Muscle of arm (tissue), 12 donors: ENCODE data around the gene POC1B. TPM values are rescaled to one million over a fixed set of nuclear protein-coding genes. Genes with fewer than 3 reads are reported as not detected.
"Not testable (repeated sequence)": the region's sequence is repeated elsewhere in the genome, so short reads cannot be mapped to it uniquely, and the experiment has no call there.

Experiments used
- DNase-seq: peaks from one replicate; pipeline ENCODE4 v3.0.0-alpha.2; 2013
- polyA plus RNA-seq, 12 donors: library from polyadenylated mRNA; unstranded; fragments of 120-200 nt; gene quantifications; one replicate each; pipeline ENCODE4 v1.2.1, GENCODE V29; 2013; ENCODE audit not compliant: insufficient read length in 12 of 12

Gene POC1B
- polyA plus RNA-seq, 12 donors: 7.8 to 17.2 (median 11.6) TPM; not detected in 1

DNA sequence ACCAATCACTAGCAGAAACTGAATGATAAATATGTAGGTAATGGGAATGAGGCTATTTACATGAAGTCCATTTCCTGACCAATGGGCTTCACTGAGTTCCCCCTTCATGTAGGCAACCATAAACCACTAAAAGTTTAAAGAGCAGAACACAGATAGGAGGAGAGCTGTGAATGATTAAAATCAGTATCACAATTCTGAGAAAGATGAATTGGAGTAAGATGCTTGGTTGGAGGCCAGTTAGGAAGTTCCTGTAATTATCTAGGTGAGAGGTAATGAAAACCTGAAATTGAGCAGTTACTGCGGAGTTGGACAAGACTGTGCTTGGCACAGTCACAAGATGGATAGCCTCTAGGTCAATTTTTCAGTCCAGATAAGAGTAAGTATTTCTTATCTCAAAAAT is 57.8 kb downstream of the POC1B start:
- DNase-seq: no peak

DNA sequence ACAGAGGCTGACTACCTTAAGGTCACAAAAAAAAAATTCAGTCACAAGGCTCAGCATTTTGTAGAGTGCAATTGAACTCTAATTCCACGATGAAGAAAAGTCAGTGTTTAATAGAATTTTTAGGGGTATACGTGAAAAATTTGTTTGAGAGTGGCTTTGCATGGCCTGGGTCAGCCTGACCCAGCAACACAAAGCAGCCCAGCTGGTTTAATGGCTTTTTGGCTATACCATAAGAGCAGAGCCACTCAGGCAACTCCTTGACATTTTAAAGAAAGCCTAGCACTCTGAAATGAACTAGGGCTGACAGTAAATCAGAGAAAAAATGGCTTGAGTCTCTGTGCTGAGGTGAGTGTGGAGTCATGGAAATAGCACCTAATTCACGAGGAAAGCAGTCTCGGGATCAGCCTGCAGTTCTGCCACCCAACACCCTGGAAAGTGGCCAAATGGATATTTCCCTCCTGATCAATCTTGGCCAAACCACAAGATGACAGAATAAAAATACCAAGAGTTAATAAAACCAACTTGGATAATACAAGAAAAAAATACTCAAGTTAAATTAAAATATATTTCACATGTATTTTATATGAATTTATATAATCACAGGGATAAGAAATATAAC is 60.8 kb downstream of the POC1B start:
- no peak for DNase-seq

DNA sequence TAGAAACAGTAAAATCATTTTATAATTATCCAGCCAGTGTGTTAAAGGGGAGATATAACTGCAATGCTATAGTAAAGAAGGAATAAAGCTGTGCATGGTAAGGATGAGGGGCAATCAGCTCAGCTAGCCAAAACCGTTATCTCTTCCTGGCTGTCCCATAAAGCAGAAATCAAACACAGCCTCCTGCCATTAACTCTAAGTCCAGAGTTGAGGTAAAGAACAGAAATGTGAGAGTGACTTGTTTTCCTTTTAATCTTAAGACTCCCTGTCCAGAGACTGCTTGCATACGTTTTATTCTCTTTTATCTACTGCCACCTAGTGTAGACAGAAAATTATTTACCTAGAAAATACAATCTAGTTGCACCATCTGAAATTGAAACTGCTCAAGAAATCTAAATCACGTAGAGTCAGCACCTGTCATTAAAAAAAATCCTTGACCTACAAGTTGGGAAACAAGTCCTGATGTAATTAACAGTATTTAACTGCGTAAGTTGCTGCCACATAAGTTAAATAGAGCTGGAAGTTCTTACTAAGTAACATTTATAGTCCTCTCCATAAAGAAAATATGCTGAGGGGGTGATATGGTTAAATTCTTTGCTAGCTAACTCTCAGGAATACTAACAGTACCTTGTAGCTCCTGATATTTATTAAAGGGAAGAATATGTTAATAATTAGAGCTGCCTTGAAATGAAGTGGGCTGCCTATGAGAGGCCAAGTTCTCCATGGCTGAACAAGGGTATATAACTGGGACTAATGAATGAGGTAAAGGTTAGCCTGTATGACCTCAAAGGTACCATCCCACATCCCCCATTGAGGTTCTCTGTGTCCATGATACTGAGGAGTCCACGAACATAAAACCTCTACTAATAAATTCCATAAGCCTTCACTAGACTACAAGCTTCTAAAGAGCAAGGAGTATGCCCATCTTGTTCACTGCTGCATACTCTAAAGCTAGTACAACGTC is 63.9 kb downstream of the POC1B start:
- peak; percentile 51 for DNase-seq

DNA sequence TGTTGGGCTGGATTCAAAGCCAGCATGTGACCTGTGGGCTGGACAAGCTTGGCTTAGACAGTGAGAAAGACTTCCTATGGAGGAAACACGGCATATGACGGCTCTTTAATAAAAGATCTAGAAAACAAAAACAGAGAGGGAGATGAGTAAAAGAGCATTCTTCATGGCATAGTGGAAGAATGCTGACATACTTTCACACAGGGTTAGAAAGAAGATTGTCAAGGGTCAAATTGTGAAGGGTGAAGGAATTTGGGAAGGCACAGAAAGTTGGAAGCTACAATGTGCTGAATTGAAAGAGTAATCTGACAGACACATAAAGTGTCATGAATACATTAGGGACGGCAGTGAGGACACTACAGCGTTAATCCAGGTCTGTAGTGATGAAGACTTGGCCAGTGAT is 64.7 kb downstream of the POC1B start:
- no peak for DNase-seq

DNA sequence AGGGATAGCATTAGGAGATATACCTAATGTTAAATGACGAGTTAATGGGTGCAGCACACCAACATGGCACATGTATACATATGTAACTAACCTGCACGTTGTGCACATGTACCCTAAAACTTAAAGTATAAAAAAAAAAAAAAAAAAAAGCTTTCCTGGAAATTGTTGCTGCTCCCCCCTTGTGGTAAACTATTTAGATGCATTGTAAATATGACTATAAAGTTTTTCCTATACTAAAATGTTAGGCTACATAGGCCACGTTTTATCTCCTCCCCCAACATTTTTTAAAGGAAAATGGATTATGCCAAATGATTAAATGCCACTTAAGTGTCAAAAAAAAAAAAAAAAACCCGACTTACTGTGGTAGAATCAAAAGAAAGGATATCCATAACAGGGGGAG is 66.6 kb downstream of the POC1B start:
- DNase-seq: not testable (repeated sequence)

DNA sequence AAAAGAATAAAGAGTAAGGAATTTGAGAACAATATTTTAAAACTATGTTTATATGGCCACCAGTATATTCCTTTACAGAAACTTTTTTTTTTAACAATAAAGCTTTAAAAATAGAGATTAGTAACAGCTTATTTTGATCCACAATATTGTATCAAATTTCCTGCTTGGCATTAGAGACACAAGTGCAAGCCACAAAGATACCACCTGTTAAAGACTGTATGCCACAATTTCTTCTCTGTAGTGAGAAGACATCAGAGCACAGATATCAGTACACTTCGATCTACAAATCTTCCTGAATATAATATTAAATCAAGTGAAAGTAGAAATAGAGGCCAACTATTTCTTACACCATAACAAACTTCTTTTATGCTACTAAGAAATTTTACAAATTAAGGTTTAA is 69.3 kb downstream of the POC1B start:
- no peak for DNase-seq

DNA sequence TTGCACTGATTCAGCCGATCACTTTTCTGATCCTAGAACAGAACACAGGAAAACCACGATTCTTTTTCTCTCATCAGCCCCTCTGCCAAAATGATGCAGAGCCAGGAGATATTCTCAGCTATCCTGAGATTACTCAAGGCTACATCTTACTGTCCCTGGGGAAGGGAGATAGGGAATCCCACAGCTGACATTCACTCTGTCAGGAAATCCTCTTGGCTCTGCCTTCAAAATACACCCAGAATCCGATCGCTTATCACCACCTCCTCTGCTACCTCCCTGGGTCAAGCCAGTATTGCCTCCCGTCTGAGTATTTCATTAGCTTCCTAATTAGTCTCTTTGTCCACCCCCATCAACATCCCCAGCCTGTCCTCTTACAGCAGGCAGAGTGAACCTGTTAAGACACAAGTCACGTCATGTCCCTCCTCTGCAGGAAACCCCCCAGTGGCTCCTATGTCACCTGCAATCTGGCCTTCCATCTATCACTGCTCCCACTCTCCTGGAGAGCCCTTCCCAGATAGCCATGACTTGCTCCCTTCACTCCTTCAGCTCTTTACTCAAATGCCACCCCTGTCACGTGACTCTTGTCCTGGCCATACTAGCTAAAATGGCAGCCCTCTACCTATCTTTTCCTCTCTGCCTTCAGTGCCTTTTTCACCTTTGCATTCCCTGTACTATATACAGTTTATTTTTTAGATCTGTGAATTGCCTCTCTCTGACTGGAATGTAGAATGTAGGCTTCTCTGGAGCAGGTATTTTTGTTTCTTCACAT is 71.6 kb downstream of the POC1B start:
- no peak for DNase-seq

DNA sequence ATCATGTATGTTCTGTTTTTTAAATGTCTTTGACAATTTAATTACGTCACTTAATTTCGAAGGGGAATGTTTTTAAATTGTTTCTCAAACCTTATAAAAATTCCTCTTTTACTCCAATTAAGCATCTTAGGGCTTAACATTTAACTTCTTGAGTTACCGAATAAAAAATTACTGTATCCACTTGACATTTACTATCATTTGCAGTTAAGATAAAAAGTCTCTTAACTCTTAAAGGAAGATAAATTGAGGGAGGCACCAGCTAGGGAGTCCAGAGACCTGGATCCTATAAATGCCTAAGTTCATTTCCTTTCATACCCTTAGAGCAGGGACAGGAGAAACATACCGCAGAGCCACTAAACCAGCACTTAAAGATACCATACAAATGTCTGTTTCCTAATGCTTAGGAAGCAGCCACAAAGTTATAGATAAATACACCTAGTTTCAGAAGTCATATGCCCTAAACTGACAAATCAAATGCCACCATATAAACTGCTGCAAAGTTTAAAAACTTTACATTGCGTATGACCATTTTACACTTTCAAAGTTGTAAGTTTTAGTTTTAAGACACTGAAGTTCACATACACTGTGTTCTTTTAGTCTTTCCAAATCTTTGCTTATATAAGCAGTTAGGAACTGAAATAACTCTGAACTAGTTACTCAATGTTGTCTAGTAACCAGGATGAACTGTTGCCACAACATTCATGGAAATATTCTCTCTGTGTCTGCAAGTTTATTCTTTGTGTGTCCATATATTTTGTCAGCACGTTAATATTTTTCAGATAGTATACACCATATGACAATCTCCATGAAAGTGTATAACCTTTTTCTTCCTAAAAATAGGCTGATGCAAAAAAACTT is 72.5 kb downstream of the POC1B start:
- peak; percentile 57 for DNase-seq

DNA sequence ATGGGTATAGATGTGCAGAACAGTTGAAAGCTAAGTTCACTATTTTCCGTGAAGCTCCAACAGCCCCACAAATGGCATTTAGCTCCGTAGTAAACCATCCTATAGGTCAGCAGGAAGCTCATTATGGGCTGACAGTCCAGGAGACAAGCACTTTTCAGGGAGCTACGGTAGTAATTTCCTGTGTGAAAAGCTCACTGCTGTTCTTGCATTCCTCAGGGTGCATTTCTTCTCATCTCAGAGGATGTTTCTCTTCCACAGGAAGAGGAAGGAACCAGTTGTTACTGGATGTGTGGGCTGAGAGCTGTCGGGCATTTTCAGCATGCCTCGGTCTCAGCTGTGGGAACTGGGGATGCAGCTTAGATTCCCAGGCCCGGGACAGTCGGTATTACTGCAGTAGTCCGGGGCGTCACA is 74.0 kb downstream of the POC1B start:
- DNase-seq: peak; percentile 46

DNA sequence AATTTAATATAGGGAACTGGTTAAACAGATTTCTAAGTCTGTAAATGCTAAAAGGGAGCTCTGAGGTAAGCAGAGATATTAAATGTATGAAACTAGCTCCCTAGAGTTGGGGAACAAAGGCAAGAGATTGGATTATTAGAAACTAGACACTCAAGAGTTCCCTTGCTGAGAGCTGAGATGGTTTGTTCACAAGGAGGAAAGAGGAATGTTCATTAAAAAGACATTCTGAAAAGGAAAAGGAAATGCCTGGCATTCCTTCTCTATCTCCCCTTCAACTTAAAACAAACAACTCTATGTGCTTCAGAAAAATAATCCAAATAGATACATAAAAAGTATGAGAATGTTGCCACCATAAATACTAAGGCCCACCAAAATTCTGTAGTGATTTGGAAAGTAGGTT is 74.9 kb downstream of the POC1B start:
- DNase-seq: no peak

DNA sequence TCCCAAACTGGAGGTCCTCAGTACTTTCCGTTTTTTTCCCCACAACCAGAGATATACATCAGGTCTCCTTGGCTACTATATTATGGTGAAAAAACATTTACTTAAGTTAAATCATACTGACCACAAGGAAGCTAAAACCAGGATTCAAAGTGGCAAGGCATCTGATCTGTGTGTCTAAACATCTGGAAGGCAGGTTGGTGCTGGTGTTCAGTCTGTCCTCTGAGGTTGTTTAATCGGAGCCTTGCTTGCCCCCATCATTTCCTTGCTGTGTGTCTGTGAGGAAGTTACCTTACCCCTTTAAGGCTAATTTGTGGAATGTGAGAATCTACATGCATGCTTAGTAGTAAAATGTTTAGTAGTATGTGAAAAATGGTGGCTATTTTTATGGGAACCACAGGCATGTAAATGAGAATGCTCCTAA is 76.9 kb downstream of the POC1B start:
- DNase-seq: no peak

DNA sequence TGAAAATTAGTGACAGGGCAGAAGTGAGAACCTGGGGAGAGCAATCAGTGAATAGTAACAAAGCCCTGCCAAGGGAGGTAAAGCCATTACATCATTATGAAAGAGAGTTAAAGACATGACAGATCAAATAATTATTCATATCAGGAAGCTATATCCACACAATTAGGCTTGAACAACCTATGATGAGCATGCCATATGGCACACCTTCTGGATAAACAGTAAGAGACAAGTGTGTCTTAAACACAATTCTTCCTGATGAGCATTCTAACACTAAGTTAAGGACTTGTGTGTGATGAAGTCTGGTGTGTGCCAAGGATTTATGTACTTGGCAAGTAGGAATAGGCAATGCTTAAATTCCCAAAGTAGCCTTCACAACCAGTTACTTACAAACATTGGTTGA is 77.3 kb downstream of the POC1B start:
- DNase-seq: no peak

DNA sequence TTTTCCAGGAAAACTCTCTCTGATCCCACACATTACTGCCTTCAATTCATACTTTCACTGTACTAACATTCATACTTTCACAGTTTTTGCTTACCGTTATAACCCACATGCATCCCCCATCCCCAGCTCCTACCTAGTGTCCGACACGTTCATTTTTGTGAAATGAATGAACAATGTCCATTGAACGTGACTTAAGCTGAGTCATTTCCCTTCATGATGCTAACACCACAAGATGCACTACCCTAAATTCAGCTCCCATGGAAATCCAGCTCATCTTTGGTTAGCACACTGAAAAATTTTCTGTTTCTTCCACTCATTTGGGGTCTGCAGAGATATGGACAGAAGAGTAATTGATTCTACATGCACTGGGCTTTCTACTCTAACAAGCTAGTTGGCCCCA is 85.9 kb downstream of the POC1B start:
- DNase-seq: no peak

DNA sequence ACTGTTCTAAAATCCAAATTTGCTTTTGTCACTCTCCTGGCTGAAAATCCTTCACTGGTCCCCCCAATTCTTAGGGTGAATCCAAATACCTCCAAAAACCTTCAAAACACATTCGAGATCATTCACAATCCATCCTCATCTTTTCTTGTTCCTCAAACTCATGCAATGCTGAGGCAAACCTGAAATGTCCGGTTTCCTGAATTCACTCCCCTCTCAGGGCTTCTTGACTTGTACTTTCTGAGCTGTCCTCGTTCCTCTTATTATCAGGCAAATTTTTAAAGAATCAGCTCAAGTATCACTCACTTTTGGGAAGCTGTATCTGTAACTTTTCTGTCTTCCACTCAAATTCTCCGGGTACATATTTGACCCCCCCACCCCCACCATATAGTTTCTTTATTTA is 88.6 kb downstream of the POC1B start:
- no peak for DNase-seq

DNA sequence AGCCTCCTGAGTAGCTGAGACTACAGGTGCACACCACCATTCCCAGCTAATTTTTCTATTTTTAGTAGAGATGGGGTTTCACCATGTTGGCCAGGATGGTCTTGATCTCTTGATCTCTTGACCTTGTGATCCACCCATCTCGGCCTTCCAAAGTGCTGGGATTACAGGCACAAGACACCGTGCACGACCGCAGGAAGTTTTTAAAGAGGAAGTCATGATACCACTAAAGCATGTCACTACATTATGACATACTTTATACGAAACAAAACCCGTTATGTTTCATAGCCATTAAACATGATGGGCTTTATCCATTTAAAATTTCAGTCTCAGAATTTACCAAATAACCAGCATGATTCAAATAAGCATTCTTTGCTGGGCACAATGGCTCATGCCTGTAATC is 89.8 kb downstream of the POC1B start:
- no peak for DNase-seq

DNA sequence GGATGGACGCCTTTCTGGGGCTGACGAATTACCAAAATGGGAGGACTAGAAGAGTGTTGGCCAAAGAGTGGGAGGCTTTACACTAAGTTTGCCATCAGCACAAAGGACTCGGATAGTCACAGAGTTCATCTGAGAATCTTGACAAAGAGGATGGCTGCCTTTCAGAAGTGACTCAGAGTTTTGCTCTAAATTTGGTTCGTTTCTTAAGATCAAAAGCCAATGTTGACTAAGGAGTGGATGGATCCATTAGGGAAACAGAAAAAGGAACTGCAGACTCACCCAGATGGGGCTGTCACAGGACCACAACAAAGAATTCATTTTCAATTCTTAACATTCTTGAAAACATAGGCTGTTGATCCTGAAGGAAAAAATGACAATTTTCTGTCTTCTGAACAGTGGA is 92.2 kb downstream of the POC1B start:
- DNase-seq: no peak

DNA sequence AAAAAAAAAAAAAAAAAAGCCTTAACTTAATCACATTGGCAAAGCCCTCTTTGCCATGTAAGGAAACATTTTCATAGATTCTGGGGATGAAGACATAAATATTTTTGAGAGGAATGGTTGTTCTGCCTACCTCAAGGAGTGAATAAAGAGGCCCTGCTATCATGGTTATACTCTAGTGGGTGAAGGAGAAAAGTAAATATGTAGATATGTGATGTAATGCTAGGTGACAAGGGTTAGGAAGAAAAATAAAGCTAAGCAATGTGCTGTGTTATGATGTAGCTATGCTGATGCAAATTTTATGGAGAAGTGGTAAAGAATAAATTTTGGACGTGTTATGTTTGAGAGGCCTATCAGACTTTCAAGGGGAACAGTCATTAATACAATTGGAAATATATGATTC is 93.5 kb downstream of the POC1B start:
- DNase-seq: no peak

DNA sequence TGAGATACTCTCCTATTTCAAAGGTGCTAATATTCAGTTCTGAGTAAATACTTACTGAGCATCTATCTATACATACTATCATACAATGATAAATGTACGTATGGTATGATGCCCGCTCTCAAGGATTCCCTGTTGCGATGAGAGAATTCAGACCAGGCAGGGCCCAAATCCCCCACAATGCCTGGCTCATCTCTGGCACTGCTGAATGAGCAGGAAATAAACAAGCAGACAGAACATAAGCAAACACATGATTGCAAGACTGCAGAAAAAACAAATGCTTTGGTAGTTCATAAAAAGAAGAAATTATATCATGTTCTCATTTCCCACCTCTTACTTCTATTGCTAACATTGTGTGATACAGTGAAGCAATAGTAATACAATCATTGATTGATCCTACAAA is 96.3 kb downstream of the POC1B start:
- DNase-seq: no peak

DNA sequence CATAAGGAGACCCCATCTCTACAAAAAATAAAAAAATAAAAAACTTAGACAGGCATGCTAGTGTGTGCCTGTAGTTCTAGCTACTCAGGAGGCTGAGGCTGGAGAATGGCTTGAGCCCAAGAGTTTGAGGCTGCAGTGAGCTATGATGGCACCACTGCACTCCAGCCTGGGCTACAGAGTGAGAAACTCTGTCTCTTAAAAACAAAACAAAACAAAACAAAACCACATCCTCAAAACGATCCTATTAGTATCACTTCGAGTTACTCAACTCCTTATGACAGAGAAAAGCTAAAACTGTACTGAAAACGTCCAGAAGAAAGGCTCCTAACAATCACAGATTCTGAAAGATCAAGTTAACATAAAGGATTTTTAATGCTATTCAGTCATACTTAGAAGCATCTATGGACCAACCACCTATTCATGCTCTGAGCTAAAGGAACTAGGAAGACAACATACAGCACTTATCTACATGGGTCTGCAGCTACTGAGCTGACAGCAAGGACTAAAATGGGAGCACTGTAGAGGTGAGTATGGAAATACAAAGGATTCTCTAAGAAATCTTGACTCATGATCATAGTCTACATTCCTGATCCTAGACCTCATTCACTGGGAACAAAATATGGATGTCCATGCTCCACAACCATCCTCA is 98.2 kb downstream of the POC1B start:
- no peak for DNase-seq

DNA sequence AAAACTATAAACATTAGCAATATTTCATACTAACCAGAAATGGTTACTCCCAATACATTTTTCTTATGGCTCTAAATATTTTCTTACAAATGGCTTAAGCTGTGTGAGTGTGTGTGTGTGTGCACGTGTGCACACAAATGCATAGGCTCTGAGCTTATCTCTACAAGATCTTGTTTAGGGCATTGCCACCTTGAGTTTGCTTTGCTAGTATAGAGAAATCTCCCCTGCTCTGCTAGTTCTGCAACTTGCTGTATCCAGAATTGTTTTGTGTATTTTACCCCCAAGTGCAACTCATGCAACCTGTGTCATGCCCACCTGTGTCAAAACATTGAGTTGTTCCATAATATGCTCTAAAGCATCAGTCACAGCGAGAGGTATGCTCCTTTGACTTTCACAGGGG is 101.0 kb downstream of the POC1B start:
- no peak for DNase-seq

DNA sequence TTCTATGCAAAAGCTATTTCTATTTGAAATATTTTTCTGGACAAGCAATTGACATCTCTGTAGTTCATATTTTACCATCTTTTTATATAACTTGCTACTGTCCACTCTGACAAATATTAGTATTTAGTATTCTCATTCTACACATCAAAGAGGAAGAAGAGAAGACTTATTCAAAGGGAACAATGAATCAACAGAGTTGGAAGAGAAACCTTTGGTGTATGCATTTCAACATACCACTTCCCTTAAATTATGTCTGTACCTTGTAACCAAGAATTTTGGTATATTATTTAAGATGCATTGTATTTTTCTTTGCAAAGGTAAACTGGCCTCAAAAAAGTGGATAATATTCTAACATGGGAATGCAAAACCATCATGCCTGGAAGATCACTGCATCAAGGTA is 101.5 kb downstream of the POC1B start:
- no peak for DNase-seq
